Body of pancreas (tissue), 4 donors: ENCODE results near the gene RIMS4.

Source experiments
- POLR2A ChIP-seq, 3 donors: fragments of 450-650 bp; IDR thresholded peaks; one replicate each; pipeline ENCODE4 v1.6.1; 2016; ENCODE audit warnings: antibody characterized with exemption in 3 of 3, mild to moderate bottlenecking in 2 of 3
- TF ChIP-seq, protein P1 (sequence below), 7 experiments: fragments of 450-650 bp in 4 of 7; fragments of 200-600 bp in 3 of 7; sonication (generic) in 3 of 7; IDR thresholded peaks; one replicate each; pipeline ENCODE4 v1.5.1; 2016 to 2019; ENCODE audit warnings: antibody characterized with exemption in 7 of 7

DNA sequence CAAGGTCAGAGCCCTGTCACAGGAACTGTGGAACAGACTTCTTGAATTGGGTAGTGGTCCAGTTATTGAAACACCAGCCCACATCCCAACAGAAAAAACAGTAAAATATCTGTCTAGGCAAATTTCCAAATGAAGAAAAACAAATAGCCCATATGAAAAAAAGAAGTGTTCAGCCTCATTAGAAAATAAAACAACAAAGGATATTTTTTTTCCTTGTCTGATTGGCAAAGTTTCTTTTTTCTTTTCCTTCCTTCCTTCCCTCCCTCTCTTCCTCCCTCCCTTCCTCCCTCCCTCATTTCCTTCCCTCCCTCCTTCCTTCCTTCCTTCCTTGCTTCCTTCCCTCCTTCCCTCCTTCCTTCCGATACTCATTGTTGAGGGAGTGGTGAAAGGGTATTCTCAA, 20.6 kb upstream of the RIMS4 start:
- TF ChIP-seq, protein P1, sequence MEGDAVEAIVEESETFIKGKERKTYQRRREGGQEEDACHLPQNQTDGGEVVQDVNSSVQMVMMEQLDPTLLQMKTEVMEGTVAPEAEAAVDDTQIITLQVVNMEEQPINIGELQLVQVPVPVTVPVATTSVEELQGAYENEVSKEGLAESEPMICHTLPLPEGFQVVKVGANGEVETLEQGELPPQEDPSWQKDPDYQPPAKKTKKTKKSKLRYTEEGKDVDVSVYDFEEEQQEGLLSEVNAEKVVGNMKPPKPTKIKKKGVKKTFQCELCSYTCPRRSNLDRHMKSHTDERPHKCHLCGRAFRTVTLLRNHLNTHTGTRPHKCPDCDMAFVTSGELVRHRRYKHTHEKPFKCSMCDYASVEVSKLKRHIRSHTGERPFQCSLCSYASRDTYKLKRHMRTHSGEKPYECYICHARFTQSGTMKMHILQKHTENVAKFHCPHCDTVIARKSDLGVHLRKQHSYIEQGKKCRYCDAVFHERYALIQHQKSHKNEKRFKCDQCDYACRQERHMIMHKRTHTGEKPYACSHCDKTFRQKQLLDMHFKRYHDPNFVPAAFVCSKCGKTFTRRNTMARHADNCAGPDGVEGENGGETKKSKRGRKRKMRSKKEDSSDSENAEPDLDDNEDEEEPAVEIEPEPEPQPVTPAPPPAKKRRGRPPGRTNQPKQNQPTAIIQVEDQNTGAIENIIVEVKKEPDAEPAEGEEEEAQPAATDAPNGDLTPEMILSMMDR (IDR thresholded peaks at IDR 0.05), result no peak
- no peak for TF ChIP-seq POLR2A (IDR thresholded peaks at IDR 0.05)
